Mucosa of stomach (tissue), 1 donor: ENCODE results near the gene TLR5.

Source experiments
- H3K27me3 ChIP-seq: one replicate; pipeline ENCODE4 v1.7.0; 2013; ENCODE audit warnings: mild to moderate bottlenecking, low read length; ENCODE audit not compliant: control insufficient read depth, insufficient read depth
- H3K36me3 ChIP-seq: one replicate; pipeline ENCODE4 v1.7.0; 2013; ENCODE audit warnings: low read length; ENCODE audit not compliant: control insufficient read depth, insufficient read depth
- H3K4me1 ChIP-seq: one replicate; pipeline ENCODE4 v1.7.0; 2013; ENCODE audit warnings: mild to moderate bottlenecking, low read length; ENCODE audit not compliant: control insufficient read depth, insufficient read depth
- H3K4me3 ChIP-seq: one replicate; pipeline ENCODE4 v1.7.0; 2013; ENCODE audit warnings: low read length
- H3K9ac ChIP-seq: one replicate; pipeline ENCODE4 v1.7.0; 2013; ENCODE audit warnings: mild to moderate bottlenecking, low read length, moderate library complexity
- H3K9me3 ChIP-seq: one replicate; pipeline ENCODE4 v1.7.0; 2013; ENCODE audit warnings: mild to moderate bottlenecking, low read length, moderate library complexity; ENCODE audit not compliant: control insufficient read depth
- donor health status: Pancreatic carcinoma.

TLR5 gene, protein sequence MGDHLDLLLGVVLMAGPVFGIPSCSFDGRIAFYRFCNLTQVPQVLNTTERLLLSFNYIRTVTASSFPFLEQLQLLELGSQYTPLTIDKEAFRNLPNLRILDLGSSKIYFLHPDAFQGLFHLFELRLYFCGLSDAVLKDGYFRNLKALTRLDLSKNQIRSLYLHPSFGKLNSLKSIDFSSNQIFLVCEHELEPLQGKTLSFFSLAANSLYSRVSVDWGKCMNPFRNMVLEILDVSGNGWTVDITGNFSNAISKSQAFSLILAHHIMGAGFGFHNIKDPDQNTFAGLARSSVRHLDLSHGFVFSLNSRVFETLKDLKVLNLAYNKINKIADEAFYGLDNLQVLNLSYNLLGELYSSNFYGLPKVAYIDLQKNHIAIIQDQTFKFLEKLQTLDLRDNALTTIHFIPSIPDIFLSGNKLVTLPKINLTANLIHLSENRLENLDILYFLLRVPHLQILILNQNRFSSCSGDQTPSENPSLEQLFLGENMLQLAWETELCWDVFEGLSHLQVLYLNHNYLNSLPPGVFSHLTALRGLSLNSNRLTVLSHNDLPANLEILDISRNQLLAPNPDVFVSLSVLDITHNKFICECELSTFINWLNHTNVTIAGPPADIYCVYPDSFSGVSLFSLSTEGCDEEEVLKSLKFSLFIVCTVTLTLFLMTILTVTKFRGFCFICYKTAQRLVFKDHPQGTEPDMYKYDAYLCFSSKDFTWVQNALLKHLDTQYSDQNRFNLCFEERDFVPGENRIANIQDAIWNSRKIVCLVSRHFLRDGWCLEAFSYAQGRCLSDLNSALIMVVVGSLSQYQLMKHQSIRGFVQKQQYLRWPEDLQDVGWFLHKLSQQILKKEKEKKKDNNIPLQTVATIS

DNA sequence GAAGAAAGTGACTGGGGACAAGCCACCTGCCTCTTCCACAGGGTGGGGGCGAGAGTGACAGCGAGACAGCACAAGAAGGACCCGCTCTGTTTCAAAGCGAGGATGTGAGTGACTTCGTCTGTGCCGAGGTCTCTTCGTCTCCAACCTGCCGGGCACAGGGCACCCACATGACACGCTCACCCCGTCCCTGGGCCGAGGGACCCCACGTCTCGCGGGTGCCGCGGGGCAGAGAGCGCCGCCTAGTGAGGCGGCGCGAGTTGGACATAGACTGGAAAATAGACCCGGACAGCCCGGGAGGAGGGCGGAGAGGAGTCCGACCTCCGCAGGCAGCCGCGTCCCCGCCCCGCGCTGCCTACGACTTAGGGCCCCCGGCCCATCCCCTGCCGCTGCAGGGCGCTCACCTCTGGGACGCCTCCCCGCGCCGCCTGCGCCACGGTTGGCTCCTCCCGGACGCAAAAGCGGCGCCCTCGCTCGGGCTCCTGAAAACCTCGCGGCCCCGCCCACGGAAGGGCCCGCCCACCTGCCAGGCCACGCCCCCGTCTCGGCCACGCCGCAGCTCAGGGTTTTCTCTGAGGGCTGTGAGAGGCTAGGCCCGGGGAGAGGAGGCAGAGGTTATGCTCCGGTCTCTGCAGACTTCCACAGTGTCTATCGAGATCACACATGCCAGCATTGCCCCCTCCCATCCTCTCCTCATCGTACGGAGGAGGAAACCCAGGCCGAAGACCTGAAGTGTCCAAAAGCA is at the start of gene TLR5:
TLR5 (minus strand) TSS at position 454 of the 742 bp plus-strand sequence. CDS start 30,217 bp downstream, outside the sequence.
- no peaks in the 10 kb centered on the region for H3K36me3 ChIP-seq
- no peaks in the 10 kb centered on the region for H3K27me3 ChIP-seq
- peaks cover 26% of the 10 kb centered on the region for H3K4me1 ChIP-seq
- H3K4me3 ChIP-seq: peak within 1 kb of the TSS; percentile 44
- H3K9me3 ChIP-seq: no peaks in the 10 kb centered on the region
- H3K9ac ChIP-seq: peak within 1 kb of the TSS; percentile 76

GRCh38 chr1:223189903-223190724 is 47.1 kb upstream of the TLR5 start:
- Histone ChIP-seq H3K27me3 (no peaks in the 10 kb centered on the region), H3K4me3 (no peak overlapping the region), H3K9me3 (no peaks in the 10 kb centered on the region), H3K36me3 (no peaks in the 10 kb centered on the region), H3K9ac (no peak overlapping the region), H3K4me1 (no peaks in the 10 kb centered on the region)

DNA sequence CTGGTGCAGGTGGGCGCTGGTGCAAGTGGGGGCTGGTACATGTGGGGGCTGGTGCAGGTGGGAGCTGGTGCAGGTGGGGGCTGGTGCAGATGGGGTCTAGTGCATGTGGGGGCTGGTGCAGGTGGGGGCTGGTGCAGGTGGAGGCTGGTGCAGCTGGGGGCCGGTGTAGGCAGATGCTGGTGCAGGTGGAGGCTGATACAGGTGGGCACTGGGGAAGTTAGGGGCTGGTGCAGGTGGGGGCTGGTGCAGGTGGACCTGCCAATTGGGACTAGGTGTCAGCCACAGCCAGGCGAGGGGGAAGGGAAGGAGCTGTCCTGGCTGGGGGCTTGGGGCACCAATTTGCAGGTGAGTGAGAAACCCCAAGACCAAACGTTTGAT is 46.5 kb upstream of the TLR5 start:
- Histone ChIP-seq H3K36me3 (no peaks in the 10 kb centered on the region), H3K27me3 (no peaks in the 10 kb centered on the region), H3K4me1 (no peaks in the 10 kb centered on the region), H3K9ac (no peak overlapping the region), H3K9me3 (no peaks in the 10 kb centered on the region), H3K4me3 (no peak overlapping the region)

- no peaks in the 10 kb centered on the region for H3K27me3 ChIP-seq
- H3K9me3 ChIP-seq: no peaks in the 10 kb centered on the region
- H3K36me3 ChIP-seq: no peaks in the 10 kb centered on the region
- H3K4me1 ChIP-seq: no peaks in the 10 kb centered on the region
- H3K4me3 ChIP-seq: no peak overlapping the region
- no peak overlapping the region for H3K9ac ChIP-seq
Observed at GRCh38 chr1:223188618-223189356, 45.7 kb upstream of the TLR5 start.

GRCh38 chr1:223186800-223187199 is 43.8 kb upstream of the TLR5 start:
- Histone ChIP-seq H3K27me3 (no peaks in the 10 kb centered on the region), H3K36me3 (no peaks in the 10 kb centered on the region), H3K9ac (no peak overlapping the region), H3K9me3 (no peaks in the 10 kb centered on the region), H3K4me3 (no peak overlapping the region), H3K4me1 (no peaks in the 10 kb centered on the region)

DNA sequence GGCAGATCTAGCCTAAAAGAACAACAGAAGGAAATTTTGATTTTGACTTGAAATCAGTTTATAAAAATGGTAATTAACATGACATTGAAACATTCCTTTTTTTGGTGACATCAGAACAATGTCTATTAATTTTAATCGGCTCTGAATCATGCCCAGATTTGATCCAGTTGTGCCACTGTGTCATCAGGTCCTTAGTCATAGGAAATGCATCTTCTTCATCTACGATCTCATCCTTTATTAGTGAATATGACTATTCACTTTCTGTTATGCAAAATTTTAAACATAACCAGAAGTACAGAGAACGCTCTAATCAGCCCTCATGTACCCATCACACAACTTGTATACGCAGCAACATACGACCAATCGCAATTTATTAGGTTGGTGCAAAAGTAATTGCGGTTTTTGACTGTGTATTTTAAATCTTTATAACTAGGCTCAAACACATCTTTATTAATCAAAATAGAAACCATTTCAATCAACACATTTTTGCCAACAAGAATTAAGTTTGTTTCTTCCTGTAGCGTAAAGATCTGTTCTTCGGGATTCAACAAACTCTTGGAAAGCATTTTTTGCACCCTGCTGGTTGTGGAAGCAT is 40.3 kb upstream of the TLR5 start:
- Histone ChIP-seq H3K4me3 (no peak overlapping the region), H3K9me3 (no peaks in the 10 kb centered on the region), H3K4me1 (peaks cover 8% of the 10 kb centered on the region), H3K27me3 (no peaks in the 10 kb centered on the region), H3K9ac (no peak overlapping the region), H3K36me3 (no peaks in the 10 kb centered on the region)

DNA sequence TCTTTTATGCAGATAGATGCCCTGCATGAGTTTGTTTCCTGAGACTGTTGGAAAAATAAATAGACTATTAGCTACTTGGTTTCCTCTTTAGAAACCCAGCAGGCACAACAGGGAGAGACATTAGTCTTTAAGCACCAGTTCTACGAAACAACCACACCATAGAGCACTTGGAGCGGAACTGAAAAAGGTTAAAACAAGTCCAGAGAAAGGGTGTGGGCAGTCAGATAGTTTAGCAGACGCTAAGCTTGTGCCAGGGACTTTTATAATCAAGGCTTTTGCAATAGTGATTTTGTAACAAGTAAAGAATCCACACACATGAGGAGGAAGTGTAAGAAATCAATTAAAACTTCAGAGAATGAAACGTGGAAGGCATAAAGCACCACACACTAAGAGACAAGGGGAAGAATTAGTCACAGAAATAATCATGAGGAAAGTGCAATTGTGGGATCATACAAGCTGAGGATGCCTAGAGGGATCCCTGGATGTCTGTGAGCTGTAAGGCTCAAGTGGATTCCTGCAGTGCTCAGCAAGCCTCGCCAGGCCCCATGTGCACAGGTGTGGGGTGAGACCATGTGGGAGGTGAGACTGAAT is 37.8 kb upstream of the TLR5 start:
- H3K4me3 ChIP-seq: no peak overlapping the region
- H3K4me1 ChIP-seq: peaks cover 18% of the 10 kb centered on the region
- H3K9ac ChIP-seq: no peak overlapping the region
- H3K27me3 ChIP-seq: no peaks in the 10 kb centered on the region
- H3K36me3 ChIP-seq: no peaks in the 10 kb centered on the region
- H3K9me3 ChIP-seq: no peaks in the 10 kb centered on the region

GRCh38 chr1:223179786-223180185 is 36.7 kb upstream of the TLR5 start:
- H3K9ac ChIP-seq: no peak overlapping the region
- H3K27me3 ChIP-seq: no peaks in the 10 kb centered on the region
- H3K36me3 ChIP-seq: no peaks in the 10 kb centered on the region
- H3K9me3 ChIP-seq: no peaks in the 10 kb centered on the region
- H3K4me1 ChIP-seq: peaks cover 18% of the 10 kb centered on the region
- H3K4me3 ChIP-seq: no peak overlapping the region

DNA sequence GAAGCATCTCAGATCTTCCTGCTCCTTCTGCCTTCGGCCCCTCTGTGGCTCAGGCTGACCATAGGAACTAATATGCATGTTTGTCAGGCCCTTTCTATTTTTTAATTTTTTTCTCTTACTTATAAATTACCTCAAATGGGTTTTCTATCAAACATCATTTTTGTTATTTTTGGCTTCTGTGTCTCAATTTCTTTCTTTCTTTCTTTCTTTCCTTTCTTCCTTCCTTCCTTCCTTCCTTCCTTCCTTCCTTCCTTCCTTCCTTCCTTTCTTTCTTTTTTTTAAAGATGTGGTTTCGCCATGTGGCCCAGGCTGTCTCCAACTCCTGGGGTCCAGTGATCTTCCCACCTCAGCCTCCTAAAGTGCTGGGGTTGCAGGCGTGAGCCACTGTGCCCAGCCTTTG is 36.2 kb upstream of the TLR5 start:
- H3K4me3 ChIP-seq: no peak overlapping the region
- H3K9me3 ChIP-seq: no peaks in the 10 kb centered on the region
- H3K9ac ChIP-seq: no peak overlapping the region
- no peaks in the 10 kb centered on the region for H3K27me3 ChIP-seq
- no peaks in the 10 kb centered on the region for H3K36me3 ChIP-seq
- peaks cover 18% of the 10 kb centered on the region for H3K4me1 ChIP-seq

DNA sequence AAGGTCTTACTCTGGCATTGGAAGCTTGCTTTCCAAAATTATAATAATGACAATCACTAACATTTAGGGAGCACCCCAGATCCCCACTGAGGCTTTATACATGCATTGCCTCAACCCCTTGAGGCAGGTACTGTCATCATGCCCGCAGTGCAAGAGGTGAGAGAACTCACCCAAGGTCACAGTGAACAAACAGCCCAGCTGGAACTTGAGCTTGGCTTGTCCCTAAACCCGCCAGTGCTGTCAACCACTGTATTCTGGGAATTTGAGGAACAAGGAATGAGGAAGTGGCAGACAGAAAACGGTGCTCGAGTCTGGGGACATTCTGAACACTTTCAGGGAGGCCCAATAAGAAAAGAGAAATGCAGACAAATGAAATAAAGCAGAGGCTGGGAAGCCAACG is 34.6 kb upstream of the TLR5 start:
- Histone ChIP-seq H3K4me3 (no peak overlapping the region), H3K9ac (no peak overlapping the region), H3K4me1 (peaks cover 18% of the 10 kb centered on the region), H3K9me3 (no peaks in the 10 kb centered on the region), H3K27me3 (no peaks in the 10 kb centered on the region), H3K36me3 (no peaks in the 10 kb centered on the region)
